Measurements from ENCODE around the gene C5. TPM values are rescaled to one million over a fixed set of nuclear protein-coding genes. Genes with fewer than 3 reads are reported as not detected.
"Not testable (repeated sequence)": the region's sequence is repeated elsewhere in the genome, so short reads cannot be mapped to it uniquely, and the experiment has no call there.

C5 gene
- total RNA-seq, 1 donor, result 13.8 TPM

GRCh38 chr9:120974921-120975320 is 75.2 kb downstream of the C5 start:
- no peak overlapping the region for H3K4me3 ChIP-seq (ENCODE audit: low read depth, low read length)
- DNase-seq (ENCODE audit: low read depth), result no peak
- TF ChIP-seq CTCF (IDR thresholded peaks at IDR 0.05; ENCODE audit: insufficient read depth, low read length), result no peak

DNA sequence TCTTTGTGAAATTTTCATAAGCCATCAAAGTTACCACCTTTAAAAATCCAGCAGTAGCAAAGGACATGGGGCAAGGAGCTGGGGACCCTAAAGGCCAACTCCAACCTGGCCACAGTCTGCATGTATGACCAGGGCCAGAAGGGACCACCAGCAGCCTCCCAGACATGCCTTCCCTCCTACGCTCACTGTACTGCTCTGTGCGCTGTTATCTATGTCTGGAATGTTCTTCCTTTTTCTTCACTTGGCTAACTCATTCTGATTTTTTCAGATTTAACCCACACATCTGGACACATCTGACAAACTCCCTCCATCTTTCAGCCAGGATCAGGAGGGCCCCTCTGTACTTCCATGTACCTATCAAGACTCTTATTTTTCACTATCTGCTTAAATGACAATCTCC is 75.9 kb downstream of the C5 start:
- no peak for TF ChIP-seq CTCF (IDR thresholded peaks at IDR 0.05; ENCODE audit: insufficient read depth, low read length)
- no peak for DNase-seq (ENCODE audit: low read depth)

DNA sequence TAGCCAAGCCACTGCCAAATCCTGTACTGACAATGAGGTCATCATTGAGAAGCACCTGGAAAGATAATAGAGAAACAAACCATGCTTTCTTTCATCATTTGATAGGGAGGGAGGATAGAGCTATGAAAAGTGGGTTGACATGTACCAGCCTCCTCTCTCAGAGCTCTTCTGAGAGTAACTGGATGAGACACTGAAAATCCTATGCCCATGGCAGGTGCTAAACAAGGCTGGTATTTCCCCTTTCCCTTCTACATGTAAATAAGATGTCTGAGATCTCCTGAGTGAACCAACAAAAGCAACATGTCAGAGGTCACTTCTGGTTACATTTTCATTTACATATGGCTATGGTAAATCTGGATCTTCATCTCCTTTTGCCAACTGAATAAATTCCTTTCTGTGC is 78.1 kb downstream of the C5 start:
- no peak for DNase-seq (ENCODE audit: low read depth)
- TF ChIP-seq CTCF (IDR thresholded peaks at IDR 0.05; ENCODE audit: insufficient read depth, low read length), result no peak
- no peak overlapping the region for H3K4me3 ChIP-seq (ENCODE audit: low read depth, low read length)

More for the DNA sequence above, 75.9 kb downstream of the C5 start:
- H3K4me3 ChIP-seq (ENCODE audit: low read depth, low read length), result no peak overlapping the region

GRCh38 chr9:120971471-120971870 is 78.6 kb downstream of the C5 start:
- not testable (repeated sequence) for H3K4me3 ChIP-seq (ENCODE audit: low read depth, low read length); DNase-seq (ENCODE audit: low read depth)

DNA sequence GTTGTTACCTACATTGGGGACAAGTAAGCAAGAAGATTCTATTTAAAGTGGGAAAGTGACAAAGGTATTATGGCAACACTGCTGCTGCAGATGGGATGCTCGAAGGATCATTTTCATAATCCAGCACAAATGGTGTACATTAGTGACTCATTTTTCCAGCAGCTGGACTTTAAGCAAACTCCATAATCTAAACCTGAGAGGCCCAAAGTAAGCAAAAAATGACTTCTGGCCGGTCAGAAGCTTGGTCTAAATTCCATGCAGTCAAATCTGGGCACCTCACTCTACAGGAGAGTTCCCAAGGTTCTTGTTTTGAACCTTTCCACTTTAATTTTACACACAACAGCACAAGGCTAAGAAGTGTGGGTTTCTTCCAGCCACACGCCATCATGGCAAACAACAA is 79.8 kb downstream of the C5 start:
- no peak overlapping the region for H3K4me3 ChIP-seq (ENCODE audit: low read depth, low read length)
- DNase-seq (ENCODE audit: low read depth), result peak; percentile 19
- no peak for TF ChIP-seq CTCF (IDR thresholded peaks at IDR 0.05; ENCODE audit: insufficient read depth, low read length)

GRCh38 chr9:120966013-120966369 is 84.1 kb downstream of the C5 start:
- H3K4me3 ChIP-seq (ENCODE audit: low read depth, low read length), result no peak overlapping the region
- TF ChIP-seq CTCF (IDR thresholded peaks at IDR 0.05; ENCODE audit: insufficient read depth, low read length), result no peak
- DNase-seq (ENCODE audit: low read depth), result no peak

DNA sequence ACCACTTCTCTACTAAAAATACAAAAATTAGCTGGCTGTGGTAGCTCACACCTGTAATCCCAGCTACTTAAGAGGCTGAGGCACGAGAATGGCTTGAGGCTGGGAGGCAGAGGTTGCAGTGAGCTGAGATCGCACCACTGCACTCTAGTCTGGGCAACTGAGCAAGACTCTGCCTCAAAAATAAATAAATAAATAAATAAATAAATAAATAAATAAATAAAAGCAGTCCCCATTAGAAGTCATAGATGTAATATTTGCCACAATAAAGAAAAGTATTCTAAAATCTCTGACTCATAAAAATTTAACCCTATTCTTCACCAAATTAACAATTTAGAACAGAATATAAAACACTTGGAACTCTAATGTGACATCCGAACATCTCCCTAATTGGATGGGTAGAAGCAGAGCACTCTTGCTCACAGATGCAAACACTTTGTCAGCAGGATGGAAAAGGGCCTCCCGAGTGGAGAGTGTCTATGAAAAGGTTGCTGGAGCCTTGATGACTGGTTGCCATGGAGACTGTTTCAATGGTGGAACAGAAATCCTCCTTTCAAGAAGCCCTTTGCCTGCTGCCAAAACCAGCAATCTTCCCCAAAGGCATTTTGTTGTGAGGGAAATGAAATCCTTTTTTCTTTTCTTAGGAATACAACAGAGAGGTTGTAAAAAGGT is 84.6 kb downstream of the C5 start:
- no peak for DNase-seq (ENCODE audit: low read depth)

More for the DNA sequence above, 84.6 kb downstream of the C5 start:
- no peak overlapping the region for H3K4me3 ChIP-seq (ENCODE audit: low read depth, low read length)
- TF ChIP-seq CTCF (IDR thresholded peaks at IDR 0.05; ENCODE audit: insufficient read depth, low read length), result no peak
